CD14-positive monocyte (primary cell): ENCODE results near the gene PLEKHA7. TPM values are rescaled to one million over a fixed set of nuclear protein-coding genes. Genes with fewer than 3 reads are reported as not detected.

ENCODE experiments used
- DNase-seq, 3 donors: peaks; one replicate each; pipeline ENCODE4 v3.0.0-alpha.2; 2011 to 2022
- H2AFZ ChIP-seq: 2 replicates; pipeline ENCODE4 v1.6.0; 2012; ENCODE audit warnings: mild to moderate bottlenecking, low read depth, low read length, inconsistent platforms; ENCODE audit not compliant: insufficient read depth, poor library complexity, severe bottlenecking
- H3K27ac ChIP-seq, 2 donors: 1 replicate in 1 of 2; 2 replicates in 1 of 2; pipeline ENCODE4 v1.5.1; 2012 to 2013; ENCODE audit warnings: low read length in 2 of 2, control low read depth in 1 of 2, inconsistent platforms in 1 of 2, low read depth in 1 of 2, mild to moderate bottlenecking in 1 of 2
- H3K27me3 ChIP-seq, 2 donors: one replicate each; pipeline versions ENCODE4 v1.6.0 to v1.6.1; 2011 to 2013; ENCODE audit warnings: low read length in 2 of 2; ENCODE audit not compliant: control insufficient read depth in 2 of 2, insufficient read depth in 2 of 2
- H3K36me3 ChIP-seq, 2 donors: replicated peaks in 1 of 2; 1 replicate in 1 of 2; 2 replicates in 1 of 2; pipeline versions ENCODE4 v1.5.1 to v1.6.1; 2012 to 2013; ENCODE audit warnings: low read length in 2 of 2, control low read depth in 1 of 2, inconsistent platforms in 1 of 2, mild to moderate bottlenecking in 1 of 2; ENCODE audit not compliant: insufficient read depth in 2 of 2, control insufficient read depth in 1 of 2
- H3K4me1 ChIP-seq, 2 donors: 1 replicate in 1 of 2; 2 replicates in 1 of 2; pipeline versions ENCODE4 v1.5.1 to v1.6.1; 2012 to 2013; ENCODE audit warnings: low read length in 2 of 2, control low read depth in 1 of 2, inconsistent platforms in 1 of 2, mild to moderate bottlenecking in 1 of 2, moderate library complexity in 1 of 2; ENCODE audit not compliant: insufficient read depth in 2 of 2, control insufficient read depth in 1 of 2
- H3K4me2 ChIP-seq: replicated peaks from 2 replicates; pipeline ENCODE3; 2012; ENCODE audit warnings: low read length, moderate library complexity, mild to moderate bottlenecking; ENCODE audit not compliant: poor library complexity, severe bottlenecking; ENCODE audit errors: extremely low read depth
- H3K4me3 ChIP-seq, 3 experiments: fragments of 200-600 bp in 1 of 3; sonication (generic) in 1 of 3; replicated peaks in 1 of 3; 1 replicate in 2 of 3; 2 replicates in 1 of 3; pipeline ENCODE4 v1.5.1; 2011 to 2013; ENCODE audit warnings: low read length in 3 of 3, mild to moderate bottlenecking in 3 of 3, control low read depth in 2 of 3, low read depth in 2 of 3, inconsistent platforms in 1 of 3, moderate library complexity in 1 of 3
- H3K79me2 ChIP-seq: 2 replicates; pipeline ENCODE4 v1.6.0; 2012; ENCODE audit warnings: mild to moderate bottlenecking, control low read depth, inconsistent platforms, low read length, moderate library complexity; ENCODE audit not compliant: insufficient read depth
- H3K9ac ChIP-seq: 2 replicates; pipeline ENCODE4 v1.6.0; 2017; ENCODE audit warnings: low read length, mild to moderate bottlenecking; ENCODE audit not compliant: insufficient read depth, poor library complexity, severe bottlenecking
- H3K9me3 ChIP-seq, 2 donors: replicated peaks in 1 of 2; 1 replicate in 1 of 2; 2 replicates in 1 of 2; pipeline versions ENCODE4 v1.5.1 to v1.6.1; 2012 to 2013; ENCODE audit warnings: low read length in 2 of 2, control low read depth in 1 of 2; ENCODE audit not compliant: control insufficient read depth in 1 of 2, insufficient read depth in 1 of 2
- H4K20me1 ChIP-seq: 2 replicates; pipeline ENCODE4 v1.6.0; 2012; ENCODE audit warnings: mild to moderate bottlenecking, low read length, control low read depth, moderate library complexity; ENCODE audit not compliant: insufficient read depth
- H3K27ac Mint-ChIP-seq, 7 donors: one replicate each; pipeline ENCODE4 v1.8.0; 2020; ENCODE audit warnings: mild to moderate bottlenecking in 7 of 7, mixed read lengths in 7 of 7, moderate library complexity in 6 of 7, inconsistent platforms in 2 of 7
- H3K27me3 Mint-ChIP-seq, 3 donors: one replicate each; pipeline ENCODE4 v1.8.0; 2021 to 2022; ENCODE audit warnings: low read depth in 3 of 3, mild to moderate bottlenecking in 3 of 3, mixed read lengths in 3 of 3, moderate library complexity in 3 of 3, inconsistent platforms in 1 of 3
- H3K36me3 Mint-ChIP-seq, 2 donors: one replicate each; pipeline ENCODE4 v1.8.0; 2020; ENCODE audit warnings: mixed read lengths in 2 of 2, inconsistent platforms in 1 of 2, mild to moderate bottlenecking in 1 of 2
- H3K4me1 Mint-ChIP-seq: one replicate; pipeline ENCODE4 v1.8.0; 2020; ENCODE audit warnings: mild to moderate bottlenecking, mixed read lengths
- H3K4me3 Mint-ChIP-seq, 2 donors: one replicate each; pipeline ENCODE4 v1.8.0; 2020; ENCODE audit warnings: mild to moderate bottlenecking in 2 of 2, mixed read lengths in 2 of 2, moderate library complexity in 1 of 2
- H3K9me3 Mint-ChIP-seq, 7 donors: one replicate each; pipeline ENCODE4 v1.8.0; 2020 to 2022; ENCODE audit warnings: mixed read lengths in 7 of 7, mild to moderate bottlenecking in 6 of 7, moderate library complexity in 6 of 7, inconsistent platforms in 2 of 7
- WGBS: methylation state at CpG from one replicate; pipeline ENCODE4 v1.1.5; 2013; ENCODE audit warnings: missing lambda C conversion rate; ENCODE audit not compliant: insufficient coverage; 5-methylcytosine and 5-hydroxymethylcytosine counted together
- intact Hi-C, 2 donors: fragments of 100-400 bp; cut with micrococcal nuclease; formaldehyde crosslinking; loops; one replicate each; pipeline versions ENCODE4 v1.15.0 to v1.15.1; 2023
- polyA plus RNA-seq, 3 donors: library from polyadenylated mRNA; depleted of rRNA in 1 of 3; unstranded in 2 of 3; stranded (reverse) in 1 of 3; fragments of 300-500 nt in 2 of 3; fragments of >200 nt in 1 of 3; fragmentation: Illumina TruSeq in 2 of 3; gene quantifications; 1 replicate in 2 of 3; 2 replicates in 1 of 3; pipeline ENCODE4 v1.2.3, GENCODE V29; 2012 to 2021
- TF ChIP-seq, protein P1 (sequence below): fragments of 200-600 bp; IDR thresholded peaks from one replicate; pipeline ENCODE4 v1.8.0; 2022; ENCODE audit warnings: antibody characterized with exemption, mild to moderate bottlenecking

Gene PLEKHA7
- polyA plus RNA-seq, 3 donors, result 0.05 to 0.92 (median 0.22) TPM

DNA sequence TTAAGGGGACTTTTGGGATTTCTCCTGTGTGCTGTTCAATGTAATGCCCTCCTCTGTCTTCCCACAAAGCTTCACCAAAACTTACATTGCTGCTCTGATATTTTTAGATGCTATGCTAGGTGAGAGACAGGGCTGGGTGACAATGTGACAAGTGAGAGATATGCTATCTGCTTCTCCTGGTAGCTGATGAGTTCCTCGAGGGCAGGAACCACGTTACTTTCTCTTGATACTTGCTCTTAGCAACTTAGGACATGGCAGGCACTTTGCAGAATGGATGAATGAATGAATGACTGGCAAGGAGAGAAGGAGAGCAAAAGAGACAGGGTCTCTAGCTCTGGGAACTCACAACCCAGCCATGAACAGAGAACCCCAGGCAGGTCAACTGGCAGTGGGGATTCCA lies 160.4 kb downstream of the PLEKHA7 start:
- H3K4me3 Mint-ChIP-seq, result no peak overlapping the region
- Histone ChIP-seq H3K4me3 (no peak overlapping the region), H3K79me2 (no peaks in the 10 kb centered on the region), H3K9me3 (no peaks in the 10 kb centered on the region), H3K27ac (no peak overlapping the region), H3K27me3 (no peaks in the 10 kb centered on the region), H3K4me1 (no peaks in the 10 kb centered on the region), H3K4me2 (no peak overlapping the region), H3K36me3 (no peaks in the 10 kb centered on the region), H3K9ac (no peak overlapping the region), H4K20me1 (no peaks in the 10 kb centered on the region), H2AFZ (no peak overlapping the region)
- H3K27ac Mint-ChIP-seq, result no peak overlapping the region
- no peaks in the 10 kb centered on the region for H3K4me1 Mint-ChIP-seq
- no peaks in the 10 kb centered on the region for H3K9me3 Mint-ChIP-seq
- intact Hi-C loops, result no loop called here
- TF ChIP-seq, protein P1, sequence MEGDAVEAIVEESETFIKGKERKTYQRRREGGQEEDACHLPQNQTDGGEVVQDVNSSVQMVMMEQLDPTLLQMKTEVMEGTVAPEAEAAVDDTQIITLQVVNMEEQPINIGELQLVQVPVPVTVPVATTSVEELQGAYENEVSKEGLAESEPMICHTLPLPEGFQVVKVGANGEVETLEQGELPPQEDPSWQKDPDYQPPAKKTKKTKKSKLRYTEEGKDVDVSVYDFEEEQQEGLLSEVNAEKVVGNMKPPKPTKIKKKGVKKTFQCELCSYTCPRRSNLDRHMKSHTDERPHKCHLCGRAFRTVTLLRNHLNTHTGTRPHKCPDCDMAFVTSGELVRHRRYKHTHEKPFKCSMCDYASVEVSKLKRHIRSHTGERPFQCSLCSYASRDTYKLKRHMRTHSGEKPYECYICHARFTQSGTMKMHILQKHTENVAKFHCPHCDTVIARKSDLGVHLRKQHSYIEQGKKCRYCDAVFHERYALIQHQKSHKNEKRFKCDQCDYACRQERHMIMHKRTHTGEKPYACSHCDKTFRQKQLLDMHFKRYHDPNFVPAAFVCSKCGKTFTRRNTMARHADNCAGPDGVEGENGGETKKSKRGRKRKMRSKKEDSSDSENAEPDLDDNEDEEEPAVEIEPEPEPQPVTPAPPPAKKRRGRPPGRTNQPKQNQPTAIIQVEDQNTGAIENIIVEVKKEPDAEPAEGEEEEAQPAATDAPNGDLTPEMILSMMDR, result no peak
- 94% methylated on average over 2 of the region's 2 CpGs for WGBS
- peaks cover 1% of the 10 kb centered on the region in 3 donors for H3K27me3 Mint-ChIP-seq
- no peaks in the 10 kb centered on the region for H3K36me3 Mint-ChIP-seq
- DNase-seq, result no peak

DNA sequence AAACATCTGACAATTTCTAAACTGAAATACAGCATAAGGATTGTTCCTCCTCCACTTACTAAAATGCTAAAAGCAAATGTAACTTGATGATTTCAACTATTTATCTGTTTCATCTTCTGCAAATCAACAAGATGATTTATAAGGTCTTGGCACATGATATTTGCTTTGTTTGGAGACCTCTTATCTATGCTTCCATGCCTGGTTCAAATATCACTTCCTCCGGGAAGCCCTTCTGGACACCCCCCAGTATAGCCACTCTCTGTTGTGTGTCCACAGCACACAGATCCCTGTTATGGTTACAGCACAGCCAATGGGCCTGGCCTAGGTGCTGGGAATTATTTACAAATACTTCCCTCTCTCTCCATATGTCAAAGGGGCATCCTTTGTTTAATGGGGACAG lies 160.9 kb downstream of the PLEKHA7 start:
- Histone ChIP-seq H3K4me2 (no peak overlapping the region), H3K27me3 (no peaks in the 10 kb centered on the region), H3K79me2 (no peaks in the 10 kb centered on the region), H3K4me1 (no peaks in the 10 kb centered on the region), H2AFZ (no peak overlapping the region), H3K27ac (no peak overlapping the region), H3K36me3 (no peaks in the 10 kb centered on the region), H3K4me3 (no peak overlapping the region), H3K9me3 (no peaks in the 10 kb centered on the region), H4K20me1 (no peaks in the 10 kb centered on the region), H3K9ac (no peak overlapping the region)
- intact Hi-C loops, result no loop called here
- Mint-ChIP-seq H3K36me3 (no peaks in the 10 kb centered on the region), H3K27ac (peak overlapping the region in 1 of 7 donors; percentile 62), H3K9me3 (no peaks in the 10 kb centered on the region), H3K4me1 (no peaks in the 10 kb centered on the region), H3K4me3 (no peak overlapping the region), H3K27me3 (peaks cover 0 to 1% (median 1%) of the 10 kb centered on the region in 3 donors)
- no CpG with 5 or more reads among the region's 1 CpG for WGBS
- DNase-seq, result no peak
- TF ChIP-seq, protein P1, result no peak
